GM12873 (cell line): ENCODE results near the gene EMC8.

Experiments
- TF ChIP-seq, protein P1 (sequence below): IDR thresholded peaks from 2 replicates; pipeline ENCODE4 v1.5.1; 2012; ENCODE audit warnings: low read depth, mild to moderate bottlenecking, moderate library complexity, low read length, control low read depth; ENCODE audit not compliant: insufficient read depth; ENCODE audit errors: missing control alignments

EMC8 gene

DNA sequence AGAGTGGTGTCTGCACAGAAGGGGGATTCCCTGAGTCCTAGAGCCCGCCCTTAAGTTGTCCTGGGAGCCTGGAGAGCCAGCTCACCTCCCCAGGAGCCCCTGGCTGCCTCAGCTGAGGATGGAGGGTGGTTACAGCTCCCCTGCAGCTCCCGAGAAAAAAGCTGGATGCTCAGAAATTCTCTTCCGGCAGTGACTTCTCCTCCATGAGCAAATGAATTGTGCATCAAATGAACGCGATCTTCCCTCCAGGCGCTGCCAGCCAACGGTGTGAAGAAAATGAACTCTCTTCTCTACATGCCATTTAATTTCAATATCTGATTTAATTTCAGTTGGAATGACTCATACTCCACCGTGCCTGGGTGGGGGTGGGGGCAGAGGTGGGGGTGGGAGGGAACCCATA lies 34.1 kb downstream of the EMC8 start:
- TF ChIP-seq, protein P1, sequence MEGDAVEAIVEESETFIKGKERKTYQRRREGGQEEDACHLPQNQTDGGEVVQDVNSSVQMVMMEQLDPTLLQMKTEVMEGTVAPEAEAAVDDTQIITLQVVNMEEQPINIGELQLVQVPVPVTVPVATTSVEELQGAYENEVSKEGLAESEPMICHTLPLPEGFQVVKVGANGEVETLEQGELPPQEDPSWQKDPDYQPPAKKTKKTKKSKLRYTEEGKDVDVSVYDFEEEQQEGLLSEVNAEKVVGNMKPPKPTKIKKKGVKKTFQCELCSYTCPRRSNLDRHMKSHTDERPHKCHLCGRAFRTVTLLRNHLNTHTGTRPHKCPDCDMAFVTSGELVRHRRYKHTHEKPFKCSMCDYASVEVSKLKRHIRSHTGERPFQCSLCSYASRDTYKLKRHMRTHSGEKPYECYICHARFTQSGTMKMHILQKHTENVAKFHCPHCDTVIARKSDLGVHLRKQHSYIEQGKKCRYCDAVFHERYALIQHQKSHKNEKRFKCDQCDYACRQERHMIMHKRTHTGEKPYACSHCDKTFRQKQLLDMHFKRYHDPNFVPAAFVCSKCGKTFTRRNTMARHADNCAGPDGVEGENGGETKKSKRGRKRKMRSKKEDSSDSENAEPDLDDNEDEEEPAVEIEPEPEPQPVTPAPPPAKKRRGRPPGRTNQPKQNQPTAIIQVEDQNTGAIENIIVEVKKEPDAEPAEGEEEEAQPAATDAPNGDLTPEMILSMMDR: no peak

DNA sequence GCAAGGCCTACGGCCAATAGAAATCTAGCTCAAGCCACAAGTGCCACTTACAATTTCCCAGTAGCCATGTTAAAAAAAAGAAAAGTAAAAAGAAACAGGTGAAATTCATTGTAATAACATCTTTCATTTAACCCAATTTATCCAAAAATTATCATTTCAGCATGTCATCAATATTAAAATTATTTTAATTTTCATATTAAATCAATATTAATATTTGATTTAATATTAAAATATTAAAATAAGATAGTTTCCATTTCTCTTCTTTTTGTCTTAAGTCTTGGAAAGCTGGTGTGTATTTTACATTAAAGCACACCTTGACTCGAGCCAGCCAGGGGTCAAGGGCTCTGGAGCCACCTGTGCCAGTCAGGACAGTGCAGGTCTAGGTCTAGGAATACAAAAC lies 35.7 kb downstream of the EMC8 start:
- TF ChIP-seq, protein P1: no peak

DNA sequence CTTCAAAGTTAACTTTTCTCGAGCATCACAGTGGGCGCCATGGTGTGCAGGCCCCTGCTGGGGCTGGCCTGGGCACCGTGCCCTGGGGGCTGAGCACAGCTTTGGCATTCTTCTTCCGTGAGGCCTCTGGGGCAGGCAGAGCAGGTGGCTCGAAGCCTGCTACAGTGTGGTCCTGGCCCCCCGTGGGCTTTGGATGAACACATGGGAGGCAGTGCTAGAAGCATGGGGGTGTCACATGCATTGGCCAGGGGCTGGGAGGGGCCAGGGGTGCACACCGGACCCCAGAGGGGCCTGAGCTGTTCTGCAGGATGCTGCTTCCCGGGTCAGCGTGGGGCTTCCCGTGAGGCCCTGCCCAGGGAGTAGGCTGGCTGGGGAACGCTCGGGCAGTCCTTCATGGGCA lies 36.4 kb downstream of the EMC8 start:
- TF ChIP-seq, protein P1: no peak

DNA sequence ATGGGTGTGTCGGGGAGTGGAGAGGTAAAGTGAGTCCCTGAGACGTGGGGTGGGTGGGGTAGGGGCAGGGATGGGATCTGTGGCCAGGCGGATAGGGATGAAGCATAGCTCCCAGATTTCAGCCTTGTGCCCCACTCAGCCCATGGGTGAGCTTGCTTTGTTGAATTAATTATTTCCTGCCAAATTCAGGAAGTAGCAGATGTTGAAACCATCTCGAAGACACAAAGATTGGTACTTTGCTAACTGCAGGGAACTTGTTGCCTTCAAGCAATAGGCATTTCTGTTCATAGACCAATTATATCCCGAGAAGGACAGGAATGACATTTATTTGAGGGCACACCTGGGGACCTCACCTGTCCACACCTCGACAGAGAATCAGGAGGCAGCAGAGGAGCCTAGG lies 37.5 kb downstream of the EMC8 start:
- TF ChIP-seq, protein P1: no peak

DNA sequence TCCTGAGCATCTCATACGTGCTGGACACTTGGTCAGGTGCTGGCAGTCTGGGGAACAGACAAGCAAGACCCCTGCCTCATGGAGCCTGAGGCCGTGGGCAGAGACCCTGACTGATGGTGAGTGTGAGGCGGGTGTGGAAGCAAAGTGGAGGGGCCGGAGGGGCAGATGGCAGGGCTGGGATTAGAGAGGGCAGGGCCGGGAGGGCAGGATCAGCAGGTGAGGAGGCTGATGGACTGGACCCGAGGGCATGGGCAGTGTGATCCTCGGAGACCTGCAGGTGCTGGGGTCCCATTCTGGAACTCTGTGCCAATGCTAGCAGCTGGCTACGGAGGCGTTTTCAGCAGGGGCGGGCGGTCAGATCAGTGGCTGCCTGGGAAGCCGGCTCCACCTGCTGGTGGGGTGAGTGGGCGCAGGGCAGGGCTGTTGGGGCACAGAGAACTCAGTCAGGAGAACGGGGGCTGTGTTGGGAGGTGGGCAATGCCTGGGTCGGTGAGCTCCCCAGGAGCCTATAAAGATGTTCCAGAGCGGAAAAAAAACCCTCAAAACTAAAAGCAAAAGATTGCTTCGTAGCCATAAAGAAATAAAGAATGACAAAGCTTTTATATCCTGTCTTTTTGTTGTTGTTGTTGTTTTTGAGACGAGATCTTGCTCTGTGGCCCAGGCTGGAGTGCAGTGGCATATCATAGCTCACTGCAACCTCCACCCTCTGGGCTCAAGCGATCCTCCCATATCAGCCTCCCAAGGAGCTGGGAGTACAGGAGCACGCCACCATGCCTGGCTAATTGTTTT lies 39.5 kb downstream of the EMC8 start:
- TF ChIP-seq, protein P1: peak; percentile 74

DNA sequence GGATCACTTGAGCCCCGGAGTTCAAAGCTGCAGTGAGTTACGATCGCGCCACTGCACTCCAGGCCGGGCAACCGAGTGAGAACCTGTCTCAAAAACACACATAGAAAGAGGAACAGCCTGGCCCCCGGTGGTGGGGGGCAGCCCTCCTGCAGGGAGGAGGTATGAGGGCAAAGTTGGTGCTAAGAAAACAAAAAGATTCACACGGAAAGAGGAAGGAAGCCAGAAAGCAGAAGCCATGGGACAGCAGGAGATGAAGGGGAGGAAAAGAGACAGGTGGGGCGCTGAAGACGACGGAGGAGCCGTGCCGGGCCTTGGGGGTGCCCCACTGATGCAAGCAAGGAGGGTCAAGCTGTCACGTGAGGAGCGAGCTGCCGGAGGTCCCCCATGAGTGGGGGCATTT lies 40.2 kb downstream of the EMC8 start:
- TF ChIP-seq, protein P1: no peak

DNA sequence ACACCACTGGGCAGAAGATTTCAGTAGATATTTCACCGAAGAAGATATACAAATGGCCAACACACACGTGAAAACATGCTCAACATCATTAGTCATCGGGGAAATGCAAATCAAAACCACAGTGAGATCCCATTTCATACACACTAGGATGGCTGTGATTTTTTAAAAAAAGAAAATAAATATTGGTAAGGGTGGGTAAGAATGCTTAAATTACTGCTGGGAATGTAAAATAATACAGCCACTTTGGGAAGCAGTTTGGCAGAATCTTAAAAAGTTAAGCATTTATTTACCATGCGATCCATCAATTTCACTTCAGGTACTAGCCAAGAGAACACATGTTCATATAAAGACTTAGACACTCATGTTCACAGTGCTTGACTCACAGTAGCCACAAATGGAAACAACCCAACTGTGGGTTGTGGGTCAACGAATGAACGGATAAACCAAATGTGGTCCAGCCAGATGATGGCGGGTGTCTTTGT lies 42.0 kb downstream of the EMC8 start:
- TF ChIP-seq, protein P1: no peak
